Stimulated activated CD8-positive, alpha-beta memory T cell treated with anti-CD3 and anti-CD28 coated beads, Interleukin-4, amount 100 ng/mL, for 48 hours (primary cell): ENCODE results near the gene HUWE1.
A peak's percentile ranks its signal among the peaks of the same experiment; 100 is the strongest.
"Not testable (repeated sequence)": the region's sequence is repeated elsewhere in the genome, so short reads cannot be mapped to it uniquely, and the experiment has no call there.

Experiments
- DNase-seq: peaks from one replicate; pipeline ENCODE4 v3.0.0-alpha.2; 2020

HUWE1 gene, protein sequence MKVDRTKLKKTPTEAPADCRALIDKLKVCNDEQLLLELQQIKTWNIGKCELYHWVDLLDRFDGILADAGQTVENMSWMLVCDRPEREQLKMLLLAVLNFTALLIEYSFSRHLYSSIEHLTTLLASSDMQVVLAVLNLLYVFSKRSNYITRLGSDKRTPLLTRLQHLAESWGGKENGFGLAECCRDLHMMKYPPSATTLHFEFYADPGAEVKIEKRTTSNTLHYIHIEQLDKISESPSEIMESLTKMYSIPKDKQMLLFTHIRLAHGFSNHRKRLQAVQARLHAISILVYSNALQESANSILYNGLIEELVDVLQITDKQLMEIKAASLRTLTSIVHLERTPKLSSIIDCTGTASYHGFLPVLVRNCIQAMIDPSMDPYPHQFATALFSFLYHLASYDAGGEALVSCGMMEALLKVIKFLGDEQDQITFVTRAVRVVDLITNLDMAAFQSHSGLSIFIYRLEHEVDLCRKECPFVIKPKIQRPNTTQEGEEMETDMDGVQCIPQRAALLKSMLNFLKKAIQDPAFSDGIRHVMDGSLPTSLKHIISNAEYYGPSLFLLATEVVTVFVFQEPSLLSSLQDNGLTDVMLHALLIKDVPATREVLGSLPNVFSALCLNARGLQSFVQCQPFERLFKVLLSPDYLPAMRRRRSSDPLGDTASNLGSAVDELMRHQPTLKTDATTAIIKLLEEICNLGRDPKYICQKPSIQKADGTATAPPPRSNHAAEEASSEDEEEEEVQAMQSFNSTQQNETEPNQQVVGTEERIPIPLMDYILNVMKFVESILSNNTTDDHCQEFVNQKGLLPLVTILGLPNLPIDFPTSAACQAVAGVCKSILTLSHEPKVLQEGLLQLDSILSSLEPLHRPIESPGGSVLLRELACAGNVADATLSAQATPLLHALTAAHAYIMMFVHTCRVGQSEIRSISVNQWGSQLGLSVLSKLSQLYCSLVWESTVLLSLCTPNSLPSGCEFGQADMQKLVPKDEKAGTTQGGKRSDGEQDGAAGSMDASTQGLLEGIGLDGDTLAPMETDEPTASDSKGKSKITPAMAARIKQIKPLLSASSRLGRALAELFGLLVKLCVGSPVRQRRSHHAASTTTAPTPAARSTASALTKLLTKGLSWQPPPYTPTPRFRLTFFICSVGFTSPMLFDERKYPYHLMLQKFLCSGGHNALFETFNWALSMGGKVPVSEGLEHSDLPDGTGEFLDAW (N-terminal part only)

GRCh38 chrX:53686151-53686885 is at the start of gene HUWE1:
Gene HUWE1, minus strand, starts transcription at chrX:53686719. Its CDS starts 32,612 bp downstream, at chrX:53654107.
- DNase-seq = peak; percentile 92

GRCh38 chrX:53732797-53733196 is 46.3 kb upstream of the HUWE1 start:
- DNase-seq = no peak

DNA sequence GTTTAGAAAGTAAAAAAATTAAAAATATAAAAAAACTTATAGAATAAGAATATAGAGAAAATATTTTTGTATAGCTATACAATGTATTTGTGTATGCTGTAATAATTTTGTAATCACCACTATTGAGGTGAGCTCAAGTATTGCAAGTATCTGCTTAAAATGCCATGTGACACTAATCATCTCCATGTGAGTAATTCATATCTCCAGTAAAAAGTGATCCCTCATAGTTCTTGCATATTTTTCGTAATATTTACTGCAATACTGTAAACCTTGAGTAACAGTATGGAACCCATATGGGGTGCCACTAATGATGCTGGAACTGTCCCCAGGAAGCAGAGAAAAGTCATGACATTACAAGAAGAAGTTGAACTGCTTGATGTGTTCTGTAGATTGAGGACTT is 43.2 kb upstream of the HUWE1 start:
- DNase-seq = no peak

DNA sequence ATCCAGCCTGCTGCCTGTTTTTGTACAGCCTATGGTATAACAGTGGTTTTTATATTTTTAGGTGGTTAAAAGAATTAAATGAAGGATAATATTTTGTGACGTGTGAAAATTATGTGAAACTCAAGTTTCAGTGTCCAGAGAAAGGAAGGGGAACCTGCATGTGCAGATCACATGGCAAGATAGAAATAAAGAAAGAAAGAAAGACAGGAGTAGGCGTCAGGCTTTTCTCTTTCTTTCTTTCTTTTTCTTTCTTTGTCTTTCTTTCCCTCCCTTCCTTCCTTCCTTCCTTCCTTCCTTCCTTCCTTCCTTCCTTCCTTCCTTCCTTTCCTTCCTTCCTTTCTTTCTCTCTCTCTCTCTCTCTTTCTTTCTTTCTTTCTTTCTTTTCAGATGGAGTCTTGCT is 42.0 kb upstream of the HUWE1 start:
- DNase-seq = no peak

GRCh38 chrX:53724872-53725271 is 38.4 kb upstream of the HUWE1 start:
- DNase-seq = no peak

DNA sequence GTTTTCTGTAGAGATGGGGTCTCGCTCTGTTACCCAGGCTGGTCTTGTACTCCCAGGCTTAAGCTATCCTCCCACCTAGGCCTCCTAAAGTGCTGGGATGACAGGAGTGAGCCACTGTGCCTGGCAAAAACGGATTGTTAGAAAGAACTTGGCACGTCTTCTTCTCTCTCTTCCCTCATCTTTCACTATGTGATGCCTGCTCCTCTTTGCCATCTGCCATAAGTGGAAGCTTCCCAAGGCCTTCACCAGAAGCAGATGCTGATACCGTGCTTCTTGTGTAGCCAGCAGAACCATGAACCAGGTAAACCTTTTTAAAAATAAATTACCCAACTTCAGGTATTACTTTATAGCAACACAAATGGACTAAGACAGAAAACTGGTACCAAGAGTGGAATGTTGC is 36.9 kb upstream of the HUWE1 start:
- DNase-seq = no peak

- DNase-seq = not testable (repeated sequence)
These were observed 35.1 kb upstream of the HUWE1 start for GRCh38 chrX:53721610-53722009.

DNA sequence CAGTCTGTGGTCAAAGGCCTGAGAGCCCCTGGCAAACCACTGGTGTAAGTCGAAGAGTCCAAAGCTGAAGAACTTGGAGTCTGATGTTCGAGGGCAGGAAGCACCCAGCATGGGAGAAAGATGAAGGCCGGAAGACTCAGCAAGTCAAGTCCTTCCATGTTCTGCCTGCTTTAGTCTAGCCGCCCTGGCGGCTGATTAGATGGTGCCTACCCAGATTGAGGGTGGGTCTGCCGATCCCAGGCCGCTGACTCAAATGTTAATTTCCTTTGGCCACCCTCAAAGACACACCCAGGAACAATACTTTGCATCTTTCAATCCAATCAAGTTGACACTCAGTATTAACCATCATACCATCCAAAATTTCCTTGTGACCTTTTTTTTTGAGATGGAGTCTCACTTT is 33.1 kb upstream of the HUWE1 start:
- DNase-seq = not testable (repeated sequence)

DNA sequence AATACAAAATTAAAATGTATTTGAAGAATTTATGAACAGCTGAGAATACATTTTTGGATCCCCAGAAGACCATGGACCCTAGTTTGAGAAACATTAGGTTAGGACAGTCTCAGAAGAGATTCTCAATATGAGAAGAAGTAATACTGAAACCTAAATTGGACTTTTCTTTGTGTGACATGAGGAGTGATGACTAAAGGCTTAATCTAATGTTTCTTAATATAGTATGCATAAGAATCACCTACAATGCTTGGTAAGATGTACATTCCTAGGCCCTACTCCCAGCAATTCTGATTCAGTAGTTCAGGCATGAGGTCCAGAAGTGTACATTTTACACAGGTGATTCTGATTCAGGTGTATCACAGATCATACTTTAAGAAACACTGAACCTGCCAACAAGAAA is 31.6 kb upstream of the HUWE1 start:
- DNase-seq = no peak

GRCh38 chrX:53717205-53717604 is 30.7 kb upstream of the HUWE1 start:
- DNase-seq = no peak

DNA sequence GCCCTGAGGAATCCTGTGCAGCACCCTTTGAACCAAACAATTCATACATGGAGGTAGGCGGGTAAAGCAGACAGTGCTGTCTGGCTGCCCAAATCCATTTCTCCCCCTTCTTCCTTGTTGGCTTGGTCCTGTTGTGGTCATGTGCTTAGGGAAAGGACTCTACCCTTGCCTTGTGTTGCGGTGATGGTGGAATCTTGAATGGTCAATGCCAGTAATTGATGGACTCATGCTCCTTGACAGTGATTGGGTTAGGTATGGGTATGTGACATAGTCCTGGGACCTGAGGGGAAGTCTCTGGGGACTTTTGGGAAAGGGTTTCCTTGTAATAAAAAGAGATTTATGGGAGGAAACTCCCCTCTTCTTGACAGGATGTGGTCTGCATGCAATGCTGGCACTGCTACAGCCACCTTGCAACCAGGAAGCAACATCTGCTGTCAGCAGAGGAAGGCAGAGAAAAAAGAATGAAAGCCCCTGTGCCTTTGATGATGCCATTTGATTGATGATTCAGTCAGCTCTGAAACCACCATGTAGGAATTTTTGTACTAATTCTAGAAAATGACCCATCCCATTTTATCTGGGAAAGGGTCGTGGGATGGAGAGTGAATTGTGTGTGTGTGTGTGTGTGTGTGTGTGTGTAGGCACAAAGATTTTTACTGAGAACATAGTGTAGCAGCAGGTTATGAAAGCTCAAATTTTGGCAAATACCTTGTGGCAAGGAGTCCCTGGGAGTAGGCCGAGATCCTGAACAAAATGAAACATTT is 30.0 kb upstream of the HUWE1 start:
- peak; percentile 50 for DNase-seq

DNA sequence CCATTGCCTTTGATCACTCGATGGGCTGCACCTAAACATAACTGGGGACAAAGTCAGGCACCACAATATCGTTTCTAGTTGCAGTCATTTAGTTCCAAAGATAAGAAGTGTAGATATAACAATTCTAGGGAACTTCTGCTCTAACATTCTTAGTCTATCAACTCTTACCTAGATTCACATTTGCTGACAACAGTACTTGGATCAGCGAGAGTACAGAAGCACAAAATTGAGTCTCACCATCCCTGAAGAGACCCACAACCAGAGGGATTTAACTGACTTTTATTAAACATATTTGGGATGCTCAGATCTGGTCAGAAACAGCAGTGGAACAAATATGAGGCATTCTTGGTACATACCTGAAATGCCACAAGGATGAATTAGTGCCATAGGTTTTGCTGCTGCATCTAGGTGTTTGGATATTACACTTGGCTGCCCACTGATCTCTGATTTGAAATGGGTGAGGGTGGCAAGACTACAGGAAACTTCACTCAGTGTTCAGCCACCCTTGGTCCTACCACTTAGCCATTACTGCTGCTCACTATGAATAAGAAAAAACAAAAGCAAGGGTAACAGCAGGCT is 28.9 kb upstream of the HUWE1 start:
- no peak for DNase-seq

DNA sequence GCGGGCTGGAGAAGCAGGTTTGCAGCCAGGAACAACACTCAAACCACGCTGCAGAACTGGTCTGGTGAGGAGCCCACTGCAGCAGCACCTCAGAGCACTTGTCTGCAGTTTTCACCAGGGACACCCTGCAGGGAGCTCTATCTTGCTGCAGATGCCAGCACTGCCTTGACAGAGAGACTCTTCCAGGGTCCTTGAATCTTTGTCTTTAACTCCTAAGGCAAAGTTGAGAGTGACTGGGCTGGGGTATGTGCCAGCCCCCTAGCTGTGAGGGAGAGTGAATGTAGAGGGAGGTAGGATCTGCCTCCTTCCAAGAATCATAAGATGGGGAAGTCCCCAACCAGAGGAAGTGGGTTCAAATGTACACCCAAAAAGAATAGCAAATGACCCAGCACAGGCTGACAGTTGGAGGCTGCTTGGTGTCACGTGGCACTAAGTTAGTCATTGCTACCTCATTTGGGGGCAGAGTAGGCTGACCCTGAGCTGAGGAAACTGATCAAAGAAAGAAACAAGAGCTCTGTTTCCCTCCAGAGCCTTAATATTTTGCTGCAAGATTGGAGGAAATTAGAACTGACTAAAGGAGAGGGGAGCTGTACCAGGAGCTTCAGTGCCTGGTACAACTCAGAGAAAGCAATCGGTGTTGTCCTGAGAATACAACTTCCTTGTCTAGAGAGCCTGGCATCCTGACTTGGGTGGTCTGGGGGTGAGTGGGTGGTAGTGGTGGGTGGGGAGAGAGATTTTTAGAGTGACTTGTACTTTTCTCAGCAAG is 28.2 kb upstream of the HUWE1 start:
- DNase-seq = peak; percentile 68

GRCh38 chrX:53713987-53714579 is 27.6 kb upstream of the HUWE1 start:
- no peak for DNase-seq

DNA sequence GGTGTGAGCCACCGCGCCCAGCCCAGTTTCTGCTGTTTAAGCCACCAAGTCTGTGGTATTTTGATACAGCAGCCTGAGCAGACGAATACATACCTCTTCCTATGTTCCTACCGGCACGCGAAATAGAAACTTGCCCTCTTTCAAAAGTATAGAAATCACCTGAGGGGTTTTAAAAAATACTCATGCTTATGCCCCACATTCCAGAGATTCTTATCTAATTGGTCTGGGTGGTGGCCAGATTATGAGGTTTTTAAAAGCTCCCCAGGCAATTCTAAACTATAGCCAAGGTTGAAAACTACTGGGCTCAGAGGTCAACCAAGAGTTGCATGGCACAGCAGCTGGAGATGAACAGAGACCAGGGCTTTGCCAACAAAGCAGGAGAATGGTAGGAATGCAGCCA is 24.9 kb upstream of the HUWE1 start:
- DNase-seq = no peak

DNA sequence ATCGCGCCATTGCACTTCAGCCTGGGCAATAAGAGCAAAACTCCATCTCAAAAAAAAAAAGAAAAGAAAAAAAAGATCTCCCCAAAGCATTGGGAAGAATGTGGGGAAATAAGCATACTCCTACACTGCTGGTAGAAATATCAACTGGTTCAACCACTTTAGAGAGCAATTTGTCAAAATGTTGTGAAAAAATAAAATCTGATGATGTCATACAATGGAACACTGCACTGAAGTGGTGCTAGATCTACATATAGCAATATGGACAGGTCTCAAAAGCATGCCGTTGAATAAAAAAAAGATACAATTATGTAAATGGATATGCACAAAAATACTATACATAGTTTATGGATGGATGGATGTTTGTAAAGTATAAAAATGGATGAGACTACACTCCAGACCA is 18.3 kb upstream of the HUWE1 start:
- no peak for DNase-seq

- DNase-seq = no peak
These were observed 17.8 kb upstream of the HUWE1 start for GRCh38 chrX:53704294-53704693.

DNA sequence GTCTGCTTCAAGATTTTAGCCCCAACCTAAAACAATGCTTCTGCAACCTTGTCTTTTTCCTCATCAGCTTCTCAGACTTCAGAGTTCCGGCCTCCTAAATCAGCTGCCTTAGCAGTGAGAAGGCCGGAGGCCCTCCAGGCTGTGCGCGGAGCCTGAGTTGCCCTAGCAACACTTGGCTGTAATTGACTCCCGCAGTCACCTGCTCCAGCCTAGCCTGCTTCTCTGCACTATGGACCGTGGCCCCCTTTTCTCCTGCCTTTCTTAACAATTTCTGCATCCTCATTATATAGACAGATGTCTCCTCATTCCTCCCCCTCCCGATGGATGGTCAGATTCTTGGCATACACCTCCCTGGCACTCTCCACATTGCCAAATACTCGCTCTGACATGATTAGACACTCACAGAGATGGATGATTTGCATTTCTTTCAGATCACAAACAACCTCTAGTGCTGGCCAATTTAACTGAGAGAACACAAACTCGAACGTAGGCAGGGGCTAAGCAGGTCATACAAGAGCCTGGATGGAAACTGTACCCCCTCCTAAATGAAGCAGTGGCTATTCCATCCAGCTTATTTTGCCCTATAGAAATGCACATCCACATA is 9.5 kb upstream of the HUWE1 start:
- DNase-seq = no peak

GRCh38 chrX:53694642-53695041 is 8.1 kb upstream of the HUWE1 start:
- DNase-seq = no peak

GRCh38 chrX:53688300-53688699 is 1.8 kb upstream of the HUWE1 start:
- no peak for DNase-seq
